IMR-90 (cell line): ENCODE measurements around the gene NPAS2. TPM values are rescaled to one million over a fixed set of nuclear protein-coding genes. Genes with fewer than 3 reads are reported as not detected.

Source experiments
- ATAC-seq: fragments of 200-7000 bp; cut with Tn5 transposase; 2 replicates; pipeline ENCODE4 v1.9.1; 2020; ENCODE audit warnings: low read depth, mild to moderate bottlenecking, moderate library complexity
- BruUV-seq: library from RNA; stranded (reverse); fragments of 400-500 nt; replicated peaks from 2 replicates; lab custom pipeline; 2021; lab: Mats Ljungman, UMichigan
- CTCF ChIA-PET: fragments of 300-600 bp; formaldehyde crosslinking; extraction: SDS; loops from one replicate; lab custom pipeline; 2021; ENCODE audit warnings: antibody characterized with exemption; lab: Yijun Ruan, JAX
- POLR2A ChIA-PET: fragments of 300-600 bp; sonication (Branson Sonifier 250); formaldehyde crosslinking; loops from one replicate; lab custom pipeline; 2022; ENCODE audit warnings: antibody characterized with exemption; ENCODE audit not compliant: unreplicated experiment; lab: Charles Lee
- DNase-seq: peaks from one replicate; pipeline ENCODE4 v3.0.0; 2013
- H2AFZ ChIP-seq: replicated peaks from 2 replicates; pipeline ENCODE3; 2013; ENCODE audit warnings: low read length, mild to moderate bottlenecking; ENCODE audit not compliant: poor library complexity
- H2AK5ac ChIP-seq: 2 replicates; pipeline ENCODE4 v1.6.1; 2013; ENCODE audit warnings: low read depth, low read length, inconsistent platforms
- H2AK9ac ChIP-seq: replicated peaks from 2 replicates; pipeline ENCODE3; 2013; ENCODE audit warnings: mild to moderate bottlenecking, low read depth, low read length, moderate library complexity; ENCODE audit not compliant: poor library complexity
- H2BK120ac ChIP-seq: 2 replicates; pipeline ENCODE4 v1.6.1; 2013; ENCODE audit warnings: low read depth, low read length, inconsistent platforms
- H2BK15ac ChIP-seq: 3 replicates; pipeline ENCODE4 v1.6.1; 2013; ENCODE audit warnings: low read depth, low read length, inconsistent platforms
- H2BK20ac ChIP-seq: 2 replicates; pipeline ENCODE4 v1.6.1; 2013; ENCODE audit warnings: low read depth, mild to moderate bottlenecking, inconsistent platforms, low read length, moderate library complexity
- H2BK5ac ChIP-seq: 2 replicates; pipeline ENCODE4 v1.6.1; 2013; ENCODE audit warnings: mild to moderate bottlenecking, low read depth, low read length, inconsistent platforms; ENCODE audit not compliant: poor library complexity, severe bottlenecking
- H3K14ac ChIP-seq: replicated peaks from 2 replicates; pipeline ENCODE4 v1.6.1; 2013; ENCODE audit warnings: low read depth, low read length, inconsistent platforms
- H3K18ac ChIP-seq: 2 replicates; pipeline ENCODE4 v1.6.1; 2013; ENCODE audit warnings: low read depth, low read length, control low read depth
- H3K23ac ChIP-seq: 2 replicates; pipeline ENCODE4 v1.6.1; 2013; ENCODE audit warnings: low read depth, low read length, inconsistent platforms
- H3K27ac ChIP-seq: 2 replicates; pipeline ENCODE4 v1.5.1; 2013; ENCODE audit warnings: mild to moderate bottlenecking, control low read depth, low read length; ENCODE audit not compliant: insufficient read depth
- H3K27me3 ChIP-seq: 2 replicates; pipeline ENCODE4 v1.6.1; 2013; ENCODE audit warnings: low read length; ENCODE audit not compliant: control insufficient read depth, insufficient read depth
- H3K36me3 ChIP-seq: 2 replicates; pipeline ENCODE4 v1.6.1; 2013; ENCODE audit warnings: low read length, mixed read lengths; ENCODE audit not compliant: control insufficient read depth, insufficient read depth
- H3K4ac ChIP-seq: 2 replicates; pipeline ENCODE4 v1.6.1; 2013; ENCODE audit warnings: low read depth, low read length, inconsistent platforms
- H3K4me1 ChIP-seq: 2 replicates; pipeline ENCODE4 v1.6.1; 2013; ENCODE audit warnings: low read length, mixed read lengths; ENCODE audit not compliant: control insufficient read depth, insufficient read depth
- H3K4me2 ChIP-seq: 2 replicates; pipeline ENCODE4 v1.6.1; 2013; ENCODE audit warnings: low read depth, mild to moderate bottlenecking, control low read depth, low read length, moderate library complexity
- H3K4me3 ChIP-seq: 2 replicates; pipeline ENCODE4 v1.5.1; 2013; ENCODE audit warnings: low read depth, mild to moderate bottlenecking, control low read depth, low read length, moderate library complexity; ENCODE audit not compliant: insufficient read depth
- H3K56ac ChIP-seq: 2 replicates; pipeline ENCODE4 v1.6.1; 2013; ENCODE audit warnings: low read length, inconsistent platforms; ENCODE audit not compliant: insufficient read depth; ENCODE audit errors: extremely low read depth
- H3K79me1 ChIP-seq, 2 experiments: 2 replicates each; pipeline ENCODE4 v1.6.1; 2013; ENCODE audit warnings: low read length in 2 of 2, inconsistent platforms in 1 of 2, low read depth in 1 of 2
- H3K9ac ChIP-seq: 2 replicates; pipeline ENCODE4 v1.6.1; 2013; ENCODE audit warnings: low read depth, low read length, control low read depth
- H3K9me1 ChIP-seq: 2 replicates; pipeline ENCODE4 v1.6.1; 2013; ENCODE audit warnings: low read length, inconsistent platforms; ENCODE audit not compliant: insufficient read depth
- H3K9me3 ChIP-seq: 2 replicates; pipeline ENCODE4 v1.6.1; 2013; ENCODE audit warnings: low read length; ENCODE audit not compliant: control insufficient read depth, insufficient read depth
- H4K20me1 ChIP-seq: 2 replicates; pipeline ENCODE4 v1.6.1; 2013; ENCODE audit warnings: low read length, inconsistent platforms; ENCODE audit not compliant: insufficient read depth
- H4K5ac ChIP-seq: 2 replicates; pipeline ENCODE4 v1.6.1; 2013; ENCODE audit warnings: mild to moderate bottlenecking, low read depth, low read length, control low read depth
- H4K8ac ChIP-seq, 2 experiments: 2 replicates each; pipeline ENCODE4 v1.6.1; 2013; ENCODE audit warnings: low read depth in 2 of 2, low read length in 2 of 2, control low read depth in 1 of 2, inconsistent platforms in 1 of 2
- H4K91ac ChIP-seq: 2 replicates; pipeline ENCODE4 v1.6.1; 2013; ENCODE audit warnings: low read depth, low read length, inconsistent platforms; ENCODE audit not compliant: insufficient read depth
- CEBPB ChIP-seq: IDR thresholded peaks from 2 replicates; pipeline ENCODE4 v1.6.1; 2012; ENCODE audit warnings: low read depth, low read length, improper control_type of control experiment
- CHD1 ChIP-seq: IDR thresholded peaks from 2 replicates; pipeline ENCODE4 v1.6.1; 2012; ENCODE audit warnings: low read depth, low read length, improper control_type of control experiment
- MAZ ChIP-seq: IDR thresholded peaks from 2 replicates; pipeline ENCODE4 v1.6.1; 2012; ENCODE audit warnings: low read depth, mild to moderate bottlenecking, low read length, improper control_type of control experiment, moderate library complexity, borderline replicate concordance
- POLR2A ChIP-seq: IDR thresholded peaks from 2 replicates; pipeline ENCODE4 v1.6.1; 2012; ENCODE audit warnings: mild to moderate bottlenecking, low read depth, low read length
- RAD21 ChIP-seq: IDR thresholded peaks from 2 replicates; pipeline ENCODE4 v1.6.1; 2012; ENCODE audit warnings: low read length, improper control_type of control experiment
- RFX5 ChIP-seq: IDR thresholded peaks from 2 replicates; pipeline ENCODE4 v1.8.0; 2012; ENCODE audit warnings: low read depth, mild to moderate bottlenecking, low read length, moderate library complexity
- SMC3 ChIP-seq: fragments of 150-350 bp; IDR thresholded peaks from 2 replicates; pipeline ENCODE4 v1.6.1; 2016; ENCODE audit warnings: low read depth, mild to moderate bottlenecking, antibody characterized with exemption, low read length, moderate library complexity
- WGBS, 2 experiments: methylation state at CpG; one replicate each; pipeline versions ENCODE4 v1.1.5 to v1.1.7; 2013; ENCODE audit warnings: missing lambda C conversion rate in 2 of 2; ENCODE audit not compliant: insufficient read length in 1 of 2; ENCODE audit errors: extremely low coverage in 2 of 2; 5-methylcytosine and 5-hydroxymethylcytosine counted together
- dilution Hi-C: fragments of 300-500 bp; cut with HindIII; formaldehyde crosslinking; loops from one replicate; pipeline ENCODE4 v1.14.3; 2018; ENCODE audit warnings: low sequenced_read_pairs; ENCODE audit not compliant: unreplicated experiment
- in situ Hi-C: fragments of 300-500 bp; cut with MboI; formaldehyde crosslinking; loops from 3 replicates; pipeline ENCODE4 v1.14.3; 2019; ENCODE audit warnings: low sequenced_read_pairs, inconsistent platforms, mixed read lengths
- intact Hi-C: fragments of 100-400 bp; cut with micrococcal nuclease; formaldehyde crosslinking; loops from 2 replicates; pipeline ENCODE4 v1.10.0; 2022
- polyA plus RNA-seq, 3 experiments: library from polyadenylated mRNA; depleted of rRNA; stranded (reverse); fragments of >200 nt; gene quantifications; 2 replicates each; pipeline ENCODE4 v1.2.3, GENCODE V29; 2012; ENCODE audit warnings: low replicate concordance in 1 of 3
- total RNA-seq: library from RNA; depleted of rRNA; stranded (reverse); fragments of >200 nt; gene quantifications from 2 replicates; pipeline ENCODE4 v1.2.3, GENCODE V29; 2012
- TF ChIP-seq, protein P1 (sequence below): fragments of 150-350 bp; IDR thresholded peaks from 2 replicates; pipeline ENCODE4 v1.6.1; 2016; ENCODE audit warnings: low read depth, mild to moderate bottlenecking, low read length, moderate library complexity, borderline replicate concordance
- TF ChIP-seq, protein P2 (sequence below): fragments of 150-350 bp; IDR thresholded peaks from 2 replicates; pipeline ENCODE4 v1.6.1; 2017; ENCODE audit warnings: mild to moderate bottlenecking, antibody characterized with exemption, low read length, low read depth
- TF ChIP-seq, protein P3 (sequence below): conservative IDR thresholded peaks from 2 replicates; pipeline ENCODE4 v1.5.1; 2012; ENCODE audit warnings: mild to moderate bottlenecking, low read depth, low read length, improper control_type of control experiment

Gene NPAS2
- total and polyA plus RNA-seq, 2 of the 4 experiments (the other 2 are of a cell fraction): 5.2 to 14.8 TPM

DNA sequence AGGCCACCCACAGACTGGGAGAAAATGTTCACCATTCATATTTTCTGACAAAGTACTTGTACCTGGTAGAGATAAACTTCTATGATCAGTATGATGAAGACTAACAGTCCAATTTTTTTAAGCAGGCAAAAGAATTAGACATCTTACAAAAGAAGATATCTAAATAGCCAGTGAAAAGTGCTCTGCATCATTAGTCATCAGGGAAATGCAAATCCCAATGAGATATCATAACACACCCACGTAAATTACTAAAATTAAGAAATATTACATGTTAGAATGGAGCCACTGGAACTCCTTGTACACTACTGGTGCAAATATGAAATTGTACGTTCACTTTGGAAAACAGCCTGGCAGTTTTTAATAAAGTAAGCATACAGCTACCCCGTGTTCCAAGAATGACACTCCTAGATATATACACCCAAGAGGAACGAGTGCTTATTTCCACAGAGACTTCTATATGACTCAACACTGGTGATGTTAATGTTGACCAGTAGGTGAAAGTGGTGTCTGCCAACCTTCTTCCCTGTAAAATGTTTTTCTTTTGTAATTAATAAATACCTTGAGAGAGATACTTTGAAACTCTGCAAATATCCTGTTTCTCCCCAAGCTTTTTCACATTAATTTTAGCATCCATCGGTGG, 80.3 kb downstream of the NPAS2 start:
- H3K9me1 ChIP-seq: peaks cover 32% of the 10 kb centered on the region
- H3K56ac ChIP-seq: no peak overlapping the region
- H2AK5ac ChIP-seq: no peak overlapping the region
- H3K14ac ChIP-seq: no peak overlapping the region
- DNase-seq (peak; percentile 24), ATAC-seq (no peak)
- peaks cover 10% of the 10 kb centered on the region for H4K20me1 ChIP-seq
- H3K23ac ChIP-seq: no peak overlapping the region
- in situ Hi-C loops: no loop called here
- no peak overlapping the region for H2BK20ac ChIP-seq
- H3K9me3 ChIP-seq: no peaks in the 10 kb centered on the region
- no peak overlapping the region for H2BK15ac ChIP-seq
- peaks cover under 1% of the 10 kb centered on the region; the same call in 1 of the 2 replicates for H3K36me3 ChIP-seq
- H3K4me2 ChIP-seq: no peak overlapping the region
- intact Hi-C loops: loop anchor here (5.0 kb wide), 1 partner anchor 78 kb away; the partner anchor contains the start of gene NPAS2
- no peak overlapping the region for H3K4me3 ChIP-seq
- H2BK5ac ChIP-seq: no peak overlapping the region
- no peak overlapping the region for H2AFZ ChIP-seq
- dilution Hi-C loops: no loop called here
- no peak overlapping the region for H4K8ac ChIP-seq
- BruUV-seq: no TSS peak
- no peak overlapping the region for H3K4ac ChIP-seq
- ChIA-PET POLR2A (no interaction called here), CTCF (interaction anchor here (1.1 kb wide), 1 partner anchor 22 kb away, joined by 3 read pairs; no protein-coding TSS in a partner anchor)
- H3K27ac ChIP-seq: no peak overlapping the region
- peaks cover 18% of the 10 kb centered on the region for H3K4me1 ChIP-seq
- peaks cover 17 to 41% of the 10 kb centered on the region in 2 experiments for H3K79me1 ChIP-seq
- H3K18ac ChIP-seq: no peak overlapping the region
- H4K91ac ChIP-seq: no peak overlapping the region
- H4K5ac ChIP-seq: no peak overlapping the region
- TF ChIP-seq, protein P1, sequence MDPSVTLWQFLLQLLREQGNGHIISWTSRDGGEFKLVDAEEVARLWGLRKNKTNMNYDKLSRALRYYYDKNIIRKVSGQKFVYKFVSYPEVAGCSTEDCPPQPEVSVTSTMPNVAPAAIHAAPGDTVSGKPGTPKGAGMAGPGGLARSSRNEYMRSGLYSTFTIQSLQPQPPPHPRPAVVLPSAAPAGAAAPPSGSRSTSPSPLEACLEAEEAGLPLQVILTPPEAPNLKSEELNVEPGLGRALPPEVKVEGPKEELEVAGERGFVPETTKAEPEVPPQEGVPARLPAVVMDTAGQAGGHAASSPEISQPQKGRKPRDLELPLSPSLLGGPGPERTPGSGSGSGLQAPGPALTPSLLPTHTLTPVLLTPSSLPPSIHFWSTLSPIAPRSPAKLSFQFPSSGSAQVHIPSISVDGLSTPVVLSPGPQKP: no peak
- no peak for TF ChIP-seq RAD21
- no peak for TF ChIP-seq CHD1
- no peak for TF ChIP-seq MAZ
- no peak for TF ChIP-seq RFX5
- no peak for TF ChIP-seq CEBPB
- TF ChIP-seq POLR2A: no peak
- TF ChIP-seq, protein P2, sequence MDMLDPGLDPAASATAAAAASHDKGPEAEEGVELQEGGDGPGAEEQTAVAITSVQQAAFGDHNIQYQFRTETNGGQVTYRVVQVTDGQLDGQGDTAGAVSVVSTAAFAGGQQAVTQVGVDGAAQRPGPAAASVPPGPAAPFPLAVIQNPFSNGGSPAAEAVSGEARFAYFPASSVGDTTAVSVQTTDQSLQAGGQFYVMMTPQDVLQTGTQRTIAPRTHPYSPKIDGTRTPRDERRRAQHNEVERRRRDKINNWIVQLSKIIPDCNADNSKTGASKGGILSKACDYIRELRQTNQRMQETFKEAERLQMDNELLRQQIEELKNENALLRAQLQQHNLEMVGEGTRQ: no peak
- TF ChIP-seq SMC3: no peak
- TF ChIP-seq, protein P3, sequence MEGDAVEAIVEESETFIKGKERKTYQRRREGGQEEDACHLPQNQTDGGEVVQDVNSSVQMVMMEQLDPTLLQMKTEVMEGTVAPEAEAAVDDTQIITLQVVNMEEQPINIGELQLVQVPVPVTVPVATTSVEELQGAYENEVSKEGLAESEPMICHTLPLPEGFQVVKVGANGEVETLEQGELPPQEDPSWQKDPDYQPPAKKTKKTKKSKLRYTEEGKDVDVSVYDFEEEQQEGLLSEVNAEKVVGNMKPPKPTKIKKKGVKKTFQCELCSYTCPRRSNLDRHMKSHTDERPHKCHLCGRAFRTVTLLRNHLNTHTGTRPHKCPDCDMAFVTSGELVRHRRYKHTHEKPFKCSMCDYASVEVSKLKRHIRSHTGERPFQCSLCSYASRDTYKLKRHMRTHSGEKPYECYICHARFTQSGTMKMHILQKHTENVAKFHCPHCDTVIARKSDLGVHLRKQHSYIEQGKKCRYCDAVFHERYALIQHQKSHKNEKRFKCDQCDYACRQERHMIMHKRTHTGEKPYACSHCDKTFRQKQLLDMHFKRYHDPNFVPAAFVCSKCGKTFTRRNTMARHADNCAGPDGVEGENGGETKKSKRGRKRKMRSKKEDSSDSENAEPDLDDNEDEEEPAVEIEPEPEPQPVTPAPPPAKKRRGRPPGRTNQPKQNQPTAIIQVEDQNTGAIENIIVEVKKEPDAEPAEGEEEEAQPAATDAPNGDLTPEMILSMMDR: no peak; the same call in 1 of the 2 replicates
- no peaks in the 10 kb centered on the region for H3K27me3 ChIP-seq
- no CpG with 5 or more reads among the region's 5 CpGs for WGBS, 2 experiments
- H2AK9ac ChIP-seq: no peak overlapping the region
- no peak overlapping the region for H3K9ac ChIP-seq
- H2BK120ac ChIP-seq: no peak overlapping the region
